GM19452 (cell line): ENCODE data around the gene RTP2.
A peak's percentile ranks its signal among the peaks of the same experiment; 100 is the strongest.

Source experiments
- ATAC-seq: cut with Tn5 transposase; IDR thresholded peaks from one replicate; pipeline ENCODE4 v1.9.1; 2021; ENCODE audit not compliant: unreplicated experiment

The RTP2 gene

DNA sequence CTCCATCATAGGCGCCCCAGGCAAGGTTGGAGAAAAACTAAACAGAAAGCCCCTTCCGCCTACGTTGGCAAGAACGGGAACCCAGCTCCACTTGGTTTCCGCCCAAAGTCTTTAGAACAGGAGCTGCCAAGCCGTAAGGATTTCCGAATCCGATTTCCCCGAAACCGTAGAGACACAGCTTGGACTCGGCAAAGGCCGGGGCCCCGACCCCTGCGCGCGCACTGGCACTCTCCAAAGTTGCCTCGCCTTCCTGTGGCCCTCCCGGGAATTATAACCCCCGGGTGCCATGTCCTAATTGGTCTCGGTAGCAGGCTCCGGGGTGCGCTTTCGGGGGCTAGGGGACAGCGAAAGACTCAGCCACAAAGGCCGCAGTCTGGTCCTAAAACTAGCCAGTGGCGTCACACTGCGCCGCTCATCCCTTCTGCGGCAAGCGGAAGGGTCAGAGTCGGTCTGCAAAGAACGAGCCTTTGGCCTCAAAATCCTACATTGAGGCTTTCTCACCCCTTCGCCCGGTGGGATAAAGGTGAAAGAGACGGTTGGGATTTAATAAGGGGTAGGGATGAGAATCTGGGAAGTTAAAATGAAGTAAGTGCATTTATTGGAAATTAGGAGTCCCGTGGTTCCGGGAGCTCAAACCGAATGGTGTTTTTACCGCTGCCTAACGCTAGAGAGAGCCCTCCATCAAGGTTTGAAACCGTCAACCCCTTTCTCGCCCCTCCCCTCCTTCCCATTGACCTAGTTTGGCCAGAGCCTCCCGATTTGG is 36.2 kb upstream of the RTP2 start:
- ATAC-seq, result peak; percentile 49

GRCh38 chr3:187738071-187738330 is 35.6 kb upstream of the RTP2 start:
- no peak for ATAC-seq

DNA sequence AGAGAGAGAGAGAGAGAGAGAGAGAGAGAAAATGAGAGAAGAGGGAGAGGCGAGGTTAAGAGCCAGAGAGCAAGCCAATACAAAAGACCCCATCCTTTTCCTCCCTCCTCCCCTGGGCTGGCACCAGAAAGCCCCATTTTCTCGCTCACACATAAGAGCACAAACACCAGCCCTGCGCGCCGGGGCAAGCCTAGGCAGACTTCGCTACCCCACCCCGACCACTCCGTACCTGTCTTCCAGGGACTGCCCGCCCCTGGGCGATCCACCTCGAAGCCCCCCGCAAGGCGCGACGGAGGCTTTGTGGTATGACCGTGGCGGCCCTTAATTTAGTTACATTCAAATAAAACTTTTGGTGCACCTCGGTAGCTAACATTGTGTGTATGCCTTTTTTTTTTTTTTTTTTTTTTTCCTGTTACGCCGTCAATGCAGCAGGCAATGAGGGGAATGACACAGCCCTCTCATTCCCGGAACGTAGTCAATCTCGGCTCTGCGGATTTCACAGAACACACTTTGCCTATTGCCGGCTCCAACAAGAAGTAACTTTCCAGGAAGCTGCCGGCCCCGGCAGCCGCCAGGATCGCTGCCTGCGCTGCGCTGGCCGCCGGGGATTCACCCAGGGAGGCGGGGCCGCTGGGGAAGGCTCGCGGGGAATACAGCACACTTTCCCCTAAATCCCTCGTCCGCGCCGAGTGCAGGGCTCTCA is 35.2 kb upstream of the RTP2 start:
- no peak for ATAC-seq

DNA sequence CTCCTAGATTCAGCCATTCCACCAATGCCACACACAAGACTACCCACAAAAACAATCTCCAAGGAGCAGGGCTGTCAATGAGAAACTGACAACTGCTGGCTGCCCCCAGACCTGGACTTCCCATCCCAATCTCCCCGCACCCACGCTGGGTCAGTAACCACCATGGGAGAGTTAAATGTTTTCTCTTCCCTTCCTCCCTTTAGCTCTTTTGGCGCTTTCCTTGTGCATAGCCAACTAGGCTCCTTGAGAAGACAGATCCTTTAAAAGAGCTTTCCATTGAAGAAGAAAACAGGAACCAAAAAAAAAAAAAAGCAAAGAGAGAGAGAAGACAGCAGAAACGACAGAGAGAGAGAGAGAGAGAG is 34.6 kb upstream of the RTP2 start:
- ATAC-seq, result no peak

DNA sequence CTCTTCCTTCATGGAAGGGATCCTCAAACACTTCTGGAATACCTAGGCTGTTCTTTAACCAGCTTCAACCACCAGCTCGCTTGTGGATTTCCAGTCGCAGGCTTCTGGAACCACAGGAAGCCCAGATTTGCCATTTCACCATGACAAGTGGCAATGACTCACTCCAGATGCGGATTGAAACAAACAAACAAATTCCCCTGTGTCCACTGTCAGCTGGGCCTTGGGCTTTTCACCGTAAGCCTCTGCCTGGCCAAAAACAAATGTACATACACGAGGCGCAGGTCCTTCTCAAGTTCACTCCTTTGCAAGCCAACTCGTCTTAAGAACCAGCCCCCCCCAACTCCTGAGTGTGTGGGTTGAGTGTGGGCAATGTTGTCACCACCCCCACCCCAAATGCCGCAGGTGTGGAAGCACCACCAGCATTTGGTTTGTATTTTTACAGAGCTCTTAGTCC is 34.1 kb upstream of the RTP2 start:
- no peak for ATAC-seq

DNA sequence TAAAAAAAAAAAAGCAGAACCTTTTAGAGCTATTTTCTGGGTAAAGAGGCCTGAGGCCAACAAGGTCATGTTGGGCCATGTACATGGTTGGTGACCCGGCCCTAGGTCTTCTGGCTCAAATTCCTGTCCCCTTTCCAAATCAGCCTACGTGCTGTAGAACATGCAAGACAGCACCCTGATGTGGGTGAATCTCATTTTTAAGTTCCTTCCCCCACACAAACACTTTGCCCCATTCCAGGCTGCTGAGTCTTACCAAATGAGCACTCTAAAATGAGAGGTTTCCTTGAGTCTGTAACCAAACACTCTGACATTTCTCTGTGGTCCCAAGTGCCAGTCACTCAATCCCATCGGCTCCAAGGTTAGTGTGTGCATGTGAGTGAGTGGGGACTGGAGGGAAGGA is 33.5 kb upstream of the RTP2 start:
- ATAC-seq, result no peak

DNA sequence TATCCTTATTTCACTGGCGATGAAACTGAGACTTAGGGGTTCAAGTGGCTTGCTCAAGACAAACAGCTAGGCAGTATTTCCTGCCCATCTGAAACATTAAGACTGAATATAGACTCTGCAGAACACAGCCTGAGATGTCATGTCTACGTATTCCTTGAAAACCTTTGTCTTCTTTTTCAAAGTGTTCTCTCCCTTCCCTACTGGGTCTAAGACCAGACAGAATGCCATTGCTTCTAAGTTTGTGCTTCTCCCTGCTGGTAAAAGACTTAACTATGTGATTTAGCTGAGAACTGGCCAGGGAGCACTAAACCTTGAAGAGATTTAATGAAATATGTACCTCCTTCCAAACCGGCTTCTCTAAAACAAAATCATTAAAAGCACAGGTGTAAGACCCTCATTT is 33.0 kb upstream of the RTP2 start:
- no peak for ATAC-seq

- no peak for ATAC-seq
Measured at GRCh38 chr3:187734841-187735240, 32.5 kb upstream of the RTP2 start.

DNA sequence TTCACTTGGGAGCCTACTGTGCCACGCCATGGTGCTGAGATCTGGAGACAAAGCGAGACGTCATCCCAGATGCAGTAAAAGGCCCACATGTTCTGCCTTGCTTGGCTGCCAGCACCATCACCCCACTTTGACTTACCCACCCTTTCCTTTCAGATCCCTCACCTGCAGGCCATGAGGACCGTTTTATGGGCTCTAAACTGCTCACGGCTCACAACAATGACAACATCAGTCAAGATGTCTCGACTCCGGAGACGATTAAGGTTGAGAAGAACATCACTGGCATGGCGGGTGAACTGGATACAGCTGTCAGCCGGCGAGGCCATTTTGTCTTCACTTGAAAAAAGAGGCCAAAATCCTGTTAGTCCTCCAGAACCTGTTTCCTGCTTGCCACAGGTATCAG is 31.0 kb upstream of the RTP2 start:
- ATAC-seq, result no peak

- ATAC-seq, result no peak
Measured at GRCh38 chr3:187729598-187729997, 27.2 kb upstream of the RTP2 start.

GRCh38 chr3:187728940-187729583 is 26.7 kb upstream of the RTP2 start:
- ATAC-seq, result no peak

GRCh38 chr3:187728248-187728647 is 25.9 kb upstream of the RTP2 start:
- ATAC-seq, result no peak

- no peak for ATAC-seq
Measured at GRCh38 chr3:187726564-187726963, 24.2 kb upstream of the RTP2 start.

DNA sequence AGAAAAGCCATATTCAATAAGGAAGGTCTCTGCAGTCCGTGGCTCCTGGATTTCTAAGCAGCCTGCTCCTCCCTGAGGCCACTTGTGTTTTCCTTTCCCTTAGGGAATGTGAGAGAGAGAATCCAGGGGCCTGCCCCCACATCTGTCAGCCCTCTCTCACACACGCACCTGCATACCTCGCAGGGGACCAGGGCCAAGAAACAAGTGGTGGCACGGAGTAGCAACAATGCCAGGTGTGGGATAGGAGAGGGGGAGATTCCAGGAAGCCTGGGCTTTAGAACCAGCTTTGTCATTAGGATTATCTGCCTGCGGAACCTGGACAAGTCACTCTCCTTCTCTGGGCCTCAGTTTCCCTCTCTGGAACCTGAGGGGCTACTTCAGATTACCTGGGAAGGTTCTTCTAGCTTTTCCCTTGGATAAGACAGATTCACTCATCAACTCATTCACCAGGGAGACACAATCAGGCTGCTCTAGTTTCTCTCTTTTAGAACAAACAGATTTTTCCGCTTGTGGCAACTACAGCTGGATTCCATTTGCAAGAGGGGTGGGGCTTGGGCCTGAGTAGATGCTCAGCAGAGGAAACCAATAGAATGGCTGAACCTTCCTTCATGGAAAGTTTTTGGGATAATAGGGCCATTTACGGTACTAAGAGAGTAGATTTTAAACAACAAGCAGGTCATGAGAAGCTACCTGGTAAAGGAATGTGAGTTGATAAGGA is 23.5 kb upstream of the RTP2 start:
- no peak for ATAC-seq

GRCh38 chr3:187725224-187725623 is 22.9 kb upstream of the RTP2 start:
- no peak for ATAC-seq

- ATAC-seq, result no peak
Measured at GRCh38 chr3:187722206-187722612, 19.9 kb upstream of the RTP2 start.

DNA sequence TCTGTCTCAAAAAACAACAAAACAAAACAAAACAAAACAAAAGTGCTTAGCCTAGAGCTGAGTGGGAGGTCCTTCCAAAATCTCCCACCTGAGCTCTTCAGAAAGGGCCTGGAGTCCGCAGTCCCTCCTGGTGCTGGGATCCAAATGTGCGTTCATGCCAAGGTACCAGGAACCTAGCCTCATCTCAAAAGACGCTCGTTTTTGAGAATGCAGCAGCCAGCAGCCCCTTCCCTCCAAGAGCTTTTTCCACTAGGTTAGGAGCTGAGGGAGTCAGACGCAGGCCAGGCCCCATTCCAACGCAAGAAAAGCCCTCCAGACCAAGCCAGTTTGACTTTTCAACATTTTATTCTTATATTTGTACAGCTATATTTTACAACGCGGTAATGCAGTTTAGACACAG is 18.7 kb upstream of the RTP2 start:
- ATAC-seq, result no peak

GRCh38 chr3:187720337-187720670 is 17.9 kb upstream of the RTP2 start:
- ATAC-seq, result no peak

- ATAC-seq, result no peak
Measured at GRCh38 chr3:187719628-187720336, 17.4 kb upstream of the RTP2 start.

DNA sequence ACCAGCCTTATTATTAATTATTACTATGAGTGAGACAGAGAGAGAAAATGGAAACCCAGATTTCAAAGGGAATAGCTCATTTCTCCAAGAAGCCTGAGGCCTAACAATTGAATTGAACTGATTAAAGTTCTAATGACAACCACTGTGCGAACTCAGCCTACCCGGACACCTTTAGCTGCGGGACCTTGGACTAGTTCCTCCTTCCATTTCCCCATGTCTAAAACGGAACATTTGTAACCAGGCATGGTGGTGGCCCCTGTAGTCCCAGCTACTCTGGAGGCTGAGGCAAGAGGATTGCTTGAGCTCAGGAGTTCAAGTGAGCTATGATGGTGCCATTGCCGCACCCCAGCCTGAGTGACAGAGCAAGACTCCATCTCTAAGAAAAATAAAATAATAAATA is 16.4 kb upstream of the RTP2 start:
- ATAC-seq, result no peak

DNA sequence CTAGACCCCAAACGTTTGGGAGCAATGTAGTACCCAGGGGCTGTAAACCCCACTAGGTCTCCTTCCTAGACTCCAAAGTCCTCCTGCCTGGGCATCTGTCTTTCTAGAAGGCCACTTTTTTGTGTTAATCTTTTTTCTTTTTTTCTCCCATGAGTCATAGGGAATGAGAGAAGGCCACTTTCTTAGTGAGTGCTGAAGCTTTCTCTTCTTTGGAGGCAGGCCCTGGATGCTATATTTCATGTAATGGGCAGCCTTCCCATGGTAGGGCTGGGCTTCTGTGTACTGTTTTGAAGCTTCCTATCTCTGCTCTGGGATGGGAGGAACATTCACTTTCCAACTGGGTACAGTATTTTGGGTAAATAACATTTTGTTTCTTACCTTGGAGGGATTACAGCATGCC is 15.2 kb upstream of the RTP2 start:
- ATAC-seq, result no peak
